GM10266 (cell line): Measurements from ENCODE around the gene MED15.

Source experiments
- DNase-seq: peaks from one replicate; pipeline ENCODE4 v3.0.0; 2012; ENCODE audit errors: extremely low spot score
- CTCF ChIP-seq: IDR thresholded peaks from 2 replicates; pipeline ENCODE4 v1.5.1; 2012; ENCODE audit warnings: mild to moderate bottlenecking, low read depth; ENCODE audit not compliant: control insufficient read depth, insufficient read depth; ENCODE audit errors: missing control alignments

MED15 gene

GRCh38 chr22:20600137-20600673, 92.8 kb downstream of the MED15 start:
- TF ChIP-seq CTCF, result no peak
- DNase-seq, result no peak

GRCh38 chr22:20601308-20601707, 93.9 kb downstream of the MED15 start:
- DNase-seq, result no peak
- no peak for TF ChIP-seq CTCF

DNA sequence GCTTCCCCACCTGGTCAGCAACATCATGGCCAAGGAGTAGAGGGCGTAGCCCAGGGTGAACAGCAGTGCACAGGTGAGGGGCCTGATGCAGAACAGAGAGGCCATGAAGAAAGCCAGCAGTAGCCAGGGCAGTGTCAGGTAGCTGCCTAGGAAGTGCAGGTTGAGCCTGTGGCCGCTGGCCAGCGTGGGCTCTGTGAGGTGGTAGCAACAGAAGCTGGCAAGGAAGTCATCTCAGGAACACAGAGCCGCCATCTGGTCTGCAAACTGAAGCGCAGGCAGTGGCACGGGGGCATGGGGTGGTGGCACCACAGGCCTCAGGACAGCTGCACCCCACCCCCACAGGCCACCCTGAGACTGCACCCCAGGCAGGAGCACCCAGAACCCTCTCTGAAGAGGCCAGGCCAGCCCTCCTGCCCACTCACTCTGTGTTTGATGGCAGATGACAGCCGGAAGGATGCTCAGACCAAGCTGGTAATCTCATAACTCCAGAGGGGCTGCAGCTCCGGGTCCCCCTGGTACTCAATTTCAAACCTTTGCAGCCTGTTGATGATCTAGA, 95.3 kb downstream of the MED15 start:
- no peak for DNase-seq

DNA sequence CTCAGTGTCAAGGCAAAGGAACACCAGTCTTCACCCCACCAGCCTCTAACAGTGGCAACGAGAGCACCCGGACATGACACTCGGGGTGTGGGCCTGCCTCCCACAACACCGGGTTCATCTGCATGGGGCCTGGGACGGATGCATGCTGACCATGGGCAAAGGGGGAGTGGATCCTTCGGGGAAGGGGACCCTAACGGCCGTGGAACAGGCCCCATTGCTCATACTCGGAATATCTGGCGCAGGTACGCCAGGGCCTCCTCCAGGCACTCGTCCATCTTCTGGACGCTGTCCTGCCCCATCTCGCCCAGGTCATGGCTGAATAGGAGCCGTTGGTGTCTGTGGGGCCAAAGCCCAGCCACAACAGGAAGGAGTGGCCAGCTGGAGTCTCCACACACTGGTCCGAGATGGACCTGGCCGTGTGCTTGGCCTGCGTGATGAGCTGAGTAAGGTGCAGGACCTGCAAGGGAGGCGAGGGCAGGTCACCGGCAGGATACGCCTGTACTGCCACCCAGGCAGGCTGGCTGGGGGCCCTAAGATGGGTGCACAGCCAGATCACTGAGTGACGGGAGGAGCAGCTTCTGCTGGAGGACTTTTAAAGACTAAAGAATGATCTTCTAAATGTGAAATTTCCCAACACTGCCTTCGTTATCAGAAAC, 96.8 kb downstream of the MED15 start:
- DNase-seq, result no peak
- no peak for TF ChIP-seq CTCF

More for the DNA sequence above, 95.3 kb downstream of the MED15 start:
- no peak for TF ChIP-seq CTCF

- DNase-seq, result no peak
- no peak for TF ChIP-seq CTCF
Observed at GRCh38 chr22:20604776-20605221, 97.4 kb downstream of the MED15 start.

GRCh38 chr22:20605328-20605727, 97.9 kb downstream of the MED15 start:
- TF ChIP-seq CTCF, result no peak
- no peak for DNase-seq
